Measurements from ENCODE around the gene HMGCR.
A peak's percentile ranks its signal among the peaks of the same experiment; 100 is the strongest.

Gene HMGCR

DNA sequence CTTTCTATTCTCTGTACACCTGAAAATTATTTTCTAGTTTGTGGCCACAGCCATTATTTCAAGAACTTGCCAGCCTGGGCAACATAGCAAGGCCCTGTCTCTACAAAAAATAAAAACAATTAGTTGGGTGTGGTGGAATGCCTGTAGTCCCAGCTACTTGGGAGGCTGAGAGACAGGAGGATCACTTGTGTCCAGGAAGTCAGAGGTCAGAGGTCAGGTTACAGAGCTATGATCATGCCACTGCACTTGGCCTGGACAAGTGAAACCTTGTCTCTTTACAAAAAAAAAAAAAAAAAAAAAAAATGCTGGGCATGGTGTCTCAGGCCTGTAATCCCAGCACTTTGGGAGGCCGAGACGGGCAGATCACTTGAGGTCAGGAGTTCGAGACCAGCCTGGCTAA is 58.3 kb downstream of the HMGCR start:
- Mint-ChIP-seq H3K36me3 (peaks cover 60% of the 10 kb centered on the region), H3K4me1 (no peaks in the 10 kb centered on the region), H3K4me3 (no peak overlapping the region), H3K27ac (no peak overlapping the region), H3K9me3 (no peaks in the 10 kb centered on the region)
- DNase-seq (ENCODE audit: low spot score in 2 of 2) (no peak), ATAC-seq (no peak)

GRCh38 chr5:75405296-75405695 is 68.3 kb downstream of the HMGCR start:
- Mint-ChIP-seq H3K27ac (peak overlapping the region; percentile 46), H3K36me3 (peaks cover 58% of the 10 kb centered on the region), H3K4me3 (no peak overlapping the region), H3K4me1 (no peaks in the 10 kb centered on the region), H3K9me3 (no peaks in the 10 kb centered on the region)
- no peak for ATAC-seq
- DNase-seq (ENCODE audit: low spot score in 2 of 2), result no peak
